Progenitor cell of endocrine pancreas (in vitro differentiated cells): ENCODE measurements around the gene PGM2. TPM values are rescaled to one million over a fixed set of nuclear protein-coding genes. Genes with fewer than 3 reads are reported as not detected.

Experiments
- DNase-seq: peaks from one replicate; pipeline ENCODE4 v3.0.0; 2021; ENCODE audit warnings: low spot score; ENCODE audit not compliant: unreplicated experiment
- H3K27ac Mint-ChIP-seq: 2 replicates; pipeline ENCODE4 v1.8.0; 2021; ENCODE audit warnings: mild to moderate bottlenecking, moderate library complexity, mixed read lengths
- H3K27me3 Mint-ChIP-seq: 2 replicates; pipeline ENCODE4 v1.8.0; 2021; ENCODE audit warnings: mixed read lengths
- H3K36me3 Mint-ChIP-seq: 2 replicates; pipeline ENCODE4 v1.8.0; 2022; ENCODE audit warnings: mixed read lengths; ENCODE audit not compliant: insufficient read depth
- H3K4me1 Mint-ChIP-seq: 2 replicates; pipeline ENCODE4 v1.8.0; 2021; ENCODE audit warnings: low read depth, mixed read lengths
- H3K4me3 Mint-ChIP-seq: 2 replicates; pipeline ENCODE4 v1.8.0; 2021; ENCODE audit warnings: low read depth, mild to moderate bottlenecking, moderate library complexity, mixed read lengths
- H3K9me3 Mint-ChIP-seq: 2 replicates; pipeline ENCODE4 v1.8.0; 2021; ENCODE audit warnings: low read depth, mixed read lengths
- total RNA-seq: library from RNA; stranded (reverse); gene quantifications from 2 replicates; pipeline ENCODE4 v1.2.1, GENCODE V29; 2021
- TF ChIP-seq, protein P1 (sequence below): fragments of 200-600 bp; sonication (generic); IDR thresholded peaks from one replicate; pipeline ENCODE4 v1.5.0; 2021; ENCODE audit warnings: antibody characterized with exemption, mild to moderate bottlenecking; ENCODE audit not compliant: unreplicated experiment

The PGM2 gene
- total RNA-seq, 1 donor from 2014 or later, result 25.9 TPM

- no peak for DNase-seq
- H3K9me3 Mint-ChIP-seq, result no peaks in the 10 kb centered on the region
- H3K27me3 Mint-ChIP-seq, result no peaks in the 10 kb centered on the region
- H3K27ac Mint-ChIP-seq, result no peak overlapping the region
- no peak overlapping the region for H3K4me3 Mint-ChIP-seq
- peaks cover 7% of the 10 kb centered on the region for H3K4me1 Mint-ChIP-seq
- H3K36me3 Mint-ChIP-seq, result no peaks in the 10 kb centered on the region
- TF ChIP-seq, protein P1, sequence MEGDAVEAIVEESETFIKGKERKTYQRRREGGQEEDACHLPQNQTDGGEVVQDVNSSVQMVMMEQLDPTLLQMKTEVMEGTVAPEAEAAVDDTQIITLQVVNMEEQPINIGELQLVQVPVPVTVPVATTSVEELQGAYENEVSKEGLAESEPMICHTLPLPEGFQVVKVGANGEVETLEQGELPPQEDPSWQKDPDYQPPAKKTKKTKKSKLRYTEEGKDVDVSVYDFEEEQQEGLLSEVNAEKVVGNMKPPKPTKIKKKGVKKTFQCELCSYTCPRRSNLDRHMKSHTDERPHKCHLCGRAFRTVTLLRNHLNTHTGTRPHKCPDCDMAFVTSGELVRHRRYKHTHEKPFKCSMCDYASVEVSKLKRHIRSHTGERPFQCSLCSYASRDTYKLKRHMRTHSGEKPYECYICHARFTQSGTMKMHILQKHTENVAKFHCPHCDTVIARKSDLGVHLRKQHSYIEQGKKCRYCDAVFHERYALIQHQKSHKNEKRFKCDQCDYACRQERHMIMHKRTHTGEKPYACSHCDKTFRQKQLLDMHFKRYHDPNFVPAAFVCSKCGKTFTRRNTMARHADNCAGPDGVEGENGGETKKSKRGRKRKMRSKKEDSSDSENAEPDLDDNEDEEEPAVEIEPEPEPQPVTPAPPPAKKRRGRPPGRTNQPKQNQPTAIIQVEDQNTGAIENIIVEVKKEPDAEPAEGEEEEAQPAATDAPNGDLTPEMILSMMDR, result peak; percentile 63
Observed at GRCh38 chr4:37803348-37803973, 23.0 kb upstream of the PGM2 start.

GRCh38 chr4:37805091-37805490 lies 21.4 kb upstream of the PGM2 start:
- no peaks in the 10 kb centered on the region for H3K27me3 Mint-ChIP-seq
- no peaks in the 10 kb centered on the region for H3K9me3 Mint-ChIP-seq
- DNase-seq, result no peak
- peaks cover 4% of the 10 kb centered on the region for H3K4me1 Mint-ChIP-seq
- no peaks in the 10 kb centered on the region for H3K36me3 Mint-ChIP-seq
- TF ChIP-seq, protein P1, result no peak
- H3K27ac Mint-ChIP-seq, result no peak overlapping the region
- no peak overlapping the region for H3K4me3 Mint-ChIP-seq

DNA sequence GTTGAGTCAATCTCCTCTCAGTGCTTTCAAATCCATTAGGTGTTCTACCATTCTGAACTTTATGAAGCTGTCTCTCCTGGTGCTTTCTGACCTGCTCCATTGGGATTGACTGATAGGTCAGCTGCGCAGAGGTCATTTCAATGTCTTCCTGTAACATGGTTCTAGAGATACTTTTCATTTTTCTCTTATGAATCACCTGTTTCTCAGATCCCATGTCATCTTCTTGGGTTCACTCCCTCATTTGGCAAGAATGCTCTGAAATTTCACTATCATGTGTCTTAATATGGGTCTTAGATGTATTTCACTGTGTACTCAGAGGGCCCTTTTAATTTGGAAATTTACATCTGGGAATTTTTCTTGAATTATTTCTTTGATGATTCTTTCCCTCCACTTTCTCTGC lies 13.8 kb upstream of the PGM2 start:
- no peak for DNase-seq
- Mint-ChIP-seq H3K4me3 (no peak overlapping the region), H3K27ac (no peak overlapping the region), H3K9me3 (peaks cover 8% of the 10 kb centered on the region), H3K27me3 (no peaks in the 10 kb centered on the region), H3K36me3 (no peaks in the 10 kb centered on the region), H3K4me1 (peaks cover 5% of the 10 kb centered on the region)
- TF ChIP-seq, protein P1, result no peak

- TF ChIP-seq, protein P1, result no peak
- H3K27ac Mint-ChIP-seq, result no peak overlapping the region
- DNase-seq, result no peak
Observed at GRCh38 chr4:37815591-37815990, 10.9 kb upstream of the PGM2 start.

GRCh38 chr4:37816006-37816405 lies 10.5 kb upstream of the PGM2 start:
- H3K27ac Mint-ChIP-seq, result no peak overlapping the region
- H3K4me1 Mint-ChIP-seq, result peaks cover 3% of the 10 kb centered on the region

More at GRCh38 chr4:37815591-37815990, 10.9 kb upstream of the PGM2 start:
- H3K36me3 Mint-ChIP-seq, result peaks cover 4% of the 10 kb centered on the region
- H3K4me1 Mint-ChIP-seq, result peaks cover 3% of the 10 kb centered on the region
- H3K27me3 Mint-ChIP-seq, result no peaks in the 10 kb centered on the region
- peaks cover 13% of the 10 kb centered on the region for H3K9me3 Mint-ChIP-seq
- H3K4me3 Mint-ChIP-seq, result no peak overlapping the region

More at GRCh38 chr4:37816006-37816405, 10.5 kb upstream of the PGM2 start:
- Mint-ChIP-seq H3K27me3 (no peaks in the 10 kb centered on the region), H3K36me3 (peaks cover 4% of the 10 kb centered on the region), H3K4me3 (no peak overlapping the region), H3K9me3 (peaks cover 13% of the 10 kb centered on the region)
- no peak for DNase-seq
- TF ChIP-seq, protein P1, result no peak
